HepG2 (cell line): ENCODE measurements around the gene INSR. TPM values are rescaled to one million over a fixed set of nuclear protein-coding genes. Genes with fewer than 3 reads are reported as not detected.

ENCODE experiments used
- AGO2 ChIP-seq: fragments of 200-400 bp; formaldehyde crosslinking; optimal IDR thresholded peaks from 2 replicates; pipeline ENCODE3; 2017; ENCODE audit warnings: mild to moderate bottlenecking, low read depth, low read length, moderate library complexity
- CBX5 ChIP-seq: sonication (generic); formaldehyde crosslinking; IDR thresholded peaks from 2 replicates; pipeline ENCODE4 v1.4.0; 2020; ENCODE audit warnings: missing genetic modification reagents, borderline replicate concordance
- CREB1 ChIP-seq, 2 experiments: fragments of 450-650 bp in 1 of 2; IDR thresholded peaks; 2 replicates each; pipeline ENCODE4 v1.6.1; 2016 to 2017; ENCODE audit warnings: control low read depth in 1 of 2, mild to moderate bottlenecking in 1 of 2, missing compliant biosample characterization in 1 of 2, missing genetic modification characterization in 1 of 2
- DMAP1 ChIP-seq: IDR thresholded peaks from 2 replicates; pipeline ENCODE4 v1.6.1; 2016
- HBP1 ChIP-seq: IDR thresholded peaks from 2 replicates; pipeline ENCODE4 v1.6.1; 2016; ENCODE audit warnings: low read depth, control low read depth
- HDAC2 ChIP-seq: sonication (generic); formaldehyde crosslinking; IDR thresholded peaks from 2 replicates; pipeline ENCODE4 v1.4.0; 2020; ENCODE audit warnings: missing genetic modification reagents
- HNRNPK ChIP-seq: fragments of 200-400 bp; formaldehyde crosslinking; IDR thresholded peaks from 2 replicates; pipeline ENCODE4 v1.6.1; 2018; ENCODE audit warnings: low read length, low read depth, moderate library complexity, mild to moderate bottlenecking; ENCODE audit not compliant: poor library complexity, severe bottlenecking
- KDM4B ChIP-seq: sonication (generic); formaldehyde crosslinking; IDR thresholded peaks from 2 replicates; pipeline ENCODE4 v1.4.0; 2020; ENCODE audit warnings: missing genetic modification reagents
- KLF16 ChIP-seq, 2 experiments: sonication (generic) in 1 of 2; formaldehyde crosslinking in 1 of 2; IDR thresholded peaks; 2 replicates each; pipeline versions ENCODE4 v1.6.1 to v1.8.0; 2016 to 2023; ENCODE audit warnings: missing genetic modification reagents in 2 of 2, missing compliant biosample characterization in 1 of 2
- PHF8 ChIP-seq: sonication (generic); formaldehyde crosslinking; IDR thresholded peaks from 2 replicates; pipeline ENCODE4 v1.5.0; 2020; ENCODE audit warnings: missing genetic modification reagents
- SAP130 ChIP-seq: IDR thresholded peaks from 2 replicates; pipeline ENCODE4 v1.6.1; 2016; ENCODE audit warnings: low read depth
- STAT5B ChIP-seq: sonication (generic); formaldehyde crosslinking; IDR thresholded peaks from 2 replicates; pipeline ENCODE4 v1.4.0; 2020; ENCODE audit warnings: missing genetic modification reagents
- TEF ChIP-seq: sonication (generic); formaldehyde crosslinking; IDR thresholded peaks from 2 replicates; pipeline ENCODE4 v1.5.0; 2020; ENCODE audit warnings: missing genetic modification reagents
- U2AF1 ChIP-seq: fragments of 200-400 bp; formaldehyde crosslinking; optimal IDR thresholded peaks from 2 replicates; pipeline ENCODE3; 2017; ENCODE audit warnings: mild to moderate bottlenecking, low read depth, low read length
- ZBTB7B ChIP-seq: sonication (generic); formaldehyde crosslinking; IDR thresholded peaks from 2 replicates; pipeline ENCODE4 v1.4.0; 2020; ENCODE audit warnings: missing genetic modification reagents
- ZNF18 ChIP-seq: sonication (generic); formaldehyde crosslinking; IDR thresholded peaks from 2 replicates; pipeline ENCODE4 v1.8.0; 2022; ENCODE audit warnings: mild to moderate bottlenecking, missing genetic modification reagents; ENCODE audit not compliant: insufficient replicate concordance
- ZNF547 ChIP-seq: sonication (generic); formaldehyde crosslinking; IDR thresholded peaks from 2 replicates; pipeline ENCODE4 v1.5.1; 2020; ENCODE audit warnings: mild to moderate bottlenecking, missing genetic modification reagents
- ZNF609 ChIP-seq: sonication (generic); formaldehyde crosslinking; IDR thresholded peaks from 2 replicates; pipeline ENCODE4 v1.4.0; 2020; ENCODE audit warnings: mild to moderate bottlenecking, missing genetic modification reagents, borderline replicate concordance
- ZNF784 ChIP-seq: sonication (generic); formaldehyde crosslinking; IDR thresholded peaks from 2 replicates; pipeline ENCODE4 v1.5.1; 2020; ENCODE audit warnings: missing genetic modification reagents, mild to moderate bottlenecking, borderline replicate concordance
- polyA plus RNA-seq, 8 experiments: library from polyadenylated mRNA; depleted of rRNA in 3 of 8; stranded (reverse) in 7 of 8; unstranded in 1 of 8; fragments of >200 nt; fragmentation: Illumina TruSeq in 4 of 8; extraction: Trizol in 4 of 8; gene quantifications; 2 replicates each; pipeline versions ENCODE4 v1.2.1 to v1.2.3, GENCODE V29; 2011 to 2016; ENCODE audit warnings: low read depth in 4 of 8, missing spikeins in 1 of 8, mixed read lengths in 1 of 8; ENCODE audit not compliant: insufficient read depth in 1 of 8
- total RNA-seq, 5 experiments: library from RNA; depleted of rRNA; stranded (reverse); fragments of >200 nt; fragmentation: Illumina TruSeq; extraction: Trizol; gene quantifications; 2 replicates each; pipeline ENCODE4 v1.2.3, GENCODE V29; 2016; ENCODE audit warnings: low read depth in 1 of 5

The INSR gene
- total and polyA plus RNA-seq, 2 of the 13 experiments (the other 11 are each of a cell fraction or from before 2014, with no cell fraction given): 24.2 to 29.8 TPM

GRCh38 chr19:7292950-7293761, 1.1 kb downstream of the INSR start (continued):
- no peak; the same call in 1 of the 2 replicates for TF ChIP-seq ZNF784 (CRISPR knock-in tag)
- TF ChIP-seq ZBTB7B (CRISPR knock-in tag): peak; percentile 63; the same call in 1 of the 2 replicates
- TF ChIP-seq ZNF547: no peak; the same call in 1 of the 2 replicates
- TF ChIP-seq KLF16 (CRISPR knock-in tag; IDR thresholded peaks at IDR 0.05): no peak
- TF ChIP-seq SAP130 (CRISPR knock-in tag): no peak
- peak; percentile 17 for TF ChIP-seq HNRNPK
- TF ChIP-seq CREB1 (IDR thresholded peaks at IDR 0.05): peak; percentile 41; the same call in 1 of the 2 replicates
- TF ChIP-seq CREB1 (CRISPR knock-in tag; IDR thresholded peaks at IDR 0.05): no peak
- no peak for TF ChIP-seq KDM4B (CRISPR knock-in tag)
- TF ChIP-seq CBX5: no peak
- peak; percentile 14; the same call in 1 of the 2 replicates for TF ChIP-seq DMAP1 (CRISPR knock-in tag)
- peak; percentile 10; the same call in 1 of the 2 replicates for TF ChIP-seq HDAC2
- no peak for TF ChIP-seq TEF
- TF ChIP-seq PHF8 (CRISPR knock-in tag): peak; percentile 15; the same call in 1 of the 2 replicates
- peak; percentile 18; the same call in 1 of the 2 replicates for TF ChIP-seq ZNF609
- peak; percentile 61 for TF ChIP-seq AGO2
- TF ChIP-seq U2AF1: no peak
- no peak for TF ChIP-seq STAT5B (CRISPR knock-in tag)
- TF ChIP-seq HBP1 (CRISPR knock-in tag): 0 out of 2 replicates have a peak, but pooled peaks have one; percentile 45
- TF ChIP-seq ZNF18 (CRISPR knock-in tag): no peak
